HL-60 (cell line): Measurements from ENCODE around the gene SECISBP2.

Source experiments
- DNase-seq, 2 experiments: peaks; one replicate each; pipeline ENCODE4 v3.0.0-alpha.2; 2010 to 2020; ENCODE audit warnings: low read depth in 1 of 2, low spot score in 1 of 2
- H3K27ac ChIP-seq: fragments of 250-450 bp; sonication (Bioruptor Pico); replicated peaks from 2 replicates; pipeline ENCODE4 v1.5.1; 2020; ENCODE audit warnings: mild to moderate bottlenecking, moderate library complexity
- H3K27me3 ChIP-seq: fragments of 250-450 bp; sonication (Bioruptor Pico); 2 replicates; pipeline ENCODE4 v1.5.1; 2021; ENCODE audit warnings: mild to moderate bottlenecking, moderate library complexity; ENCODE audit not compliant: insufficient read depth, poor library complexity, severe bottlenecking
- H3K4me3 ChIP-seq: replicated peaks from 2 replicates; pipeline ENCODE4 v1.5.1; 2011; ENCODE audit warnings: mild to moderate bottlenecking, control low read depth, low read length; ENCODE audit not compliant: insufficient read depth
- GABPA ChIP-seq: IDR thresholded peaks from 2 replicates; pipeline ENCODE4 v1.6.1; 2012; ENCODE audit warnings: low read depth
- POLR2AphosphoS5 ChIP-seq: IDR thresholded peaks from 2 replicates; pipeline ENCODE4 v1.6.1; 2012; ENCODE audit warnings: low read depth
- SPI1 ChIP-seq: IDR thresholded peaks from 2 replicates; pipeline ENCODE4 v1.6.1; 2012; ENCODE audit warnings: low read depth, mild to moderate bottlenecking, borderline replicate concordance
- TF ChIP-seq, protein P1 (sequence below): IDR thresholded peaks from one replicate; pipeline ENCODE4 v1.5.1; 2011; ENCODE audit warnings: low read length, control low read depth, inconsistent platforms; ENCODE audit not compliant: insufficient read depth
- TF ChIP-seq, protein P2 (sequence below): IDR thresholded peaks from 2 replicates; pipeline ENCODE4 v1.6.1; 2012; ENCODE audit warnings: low read depth; ENCODE audit not compliant: insufficient replicate concordance

The SECISBP2 gene

DNA sequence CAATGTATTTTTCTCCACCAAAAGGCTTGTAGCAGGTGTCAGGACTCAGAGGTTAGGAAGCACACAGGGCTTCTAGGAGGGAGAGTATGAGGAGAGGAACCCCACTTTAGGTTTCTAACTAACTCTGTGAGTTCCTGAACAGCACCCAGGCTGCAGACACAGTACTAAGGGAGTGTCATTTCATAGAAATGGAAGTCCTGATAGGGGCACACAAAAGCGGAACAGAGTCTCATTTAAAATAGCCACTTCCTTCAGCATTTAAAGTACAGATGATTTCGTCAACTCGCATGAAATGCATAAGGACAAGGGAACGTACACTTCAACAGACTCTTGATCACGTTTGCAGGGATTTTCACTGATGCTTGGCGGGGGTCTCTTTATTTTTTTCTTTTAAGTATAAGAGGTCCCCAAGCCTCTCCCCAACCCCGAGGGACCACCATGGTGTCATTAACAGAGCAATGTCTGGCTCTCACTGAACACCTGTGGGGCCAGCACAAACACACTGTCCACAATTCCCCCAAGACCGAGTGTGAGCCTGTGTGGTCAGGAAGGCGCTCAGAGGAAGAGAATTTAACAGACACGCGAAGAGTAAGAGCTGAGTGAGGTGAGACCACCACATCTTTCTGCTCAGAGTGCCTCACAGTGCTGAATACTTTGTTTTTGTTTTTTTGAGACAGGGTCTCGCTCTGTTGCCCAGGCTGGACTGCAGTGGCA, 82.3 kb downstream of the SECISBP2 start:
- peak; percentile 50 to 83 for DNase-seq
- Histone ChIP-seq H3K27ac (peak overlapping the region; percentile 63), H3K27me3 (no peaks in the 10 kb centered on the region), H3K4me3 (no peak overlapping the region)
- TF ChIP-seq GABPA (no peak), POLR2AphosphoS5 (no peak), SPI1 (peak; percentile 98)
- TF ChIP-seq, protein P1, sequence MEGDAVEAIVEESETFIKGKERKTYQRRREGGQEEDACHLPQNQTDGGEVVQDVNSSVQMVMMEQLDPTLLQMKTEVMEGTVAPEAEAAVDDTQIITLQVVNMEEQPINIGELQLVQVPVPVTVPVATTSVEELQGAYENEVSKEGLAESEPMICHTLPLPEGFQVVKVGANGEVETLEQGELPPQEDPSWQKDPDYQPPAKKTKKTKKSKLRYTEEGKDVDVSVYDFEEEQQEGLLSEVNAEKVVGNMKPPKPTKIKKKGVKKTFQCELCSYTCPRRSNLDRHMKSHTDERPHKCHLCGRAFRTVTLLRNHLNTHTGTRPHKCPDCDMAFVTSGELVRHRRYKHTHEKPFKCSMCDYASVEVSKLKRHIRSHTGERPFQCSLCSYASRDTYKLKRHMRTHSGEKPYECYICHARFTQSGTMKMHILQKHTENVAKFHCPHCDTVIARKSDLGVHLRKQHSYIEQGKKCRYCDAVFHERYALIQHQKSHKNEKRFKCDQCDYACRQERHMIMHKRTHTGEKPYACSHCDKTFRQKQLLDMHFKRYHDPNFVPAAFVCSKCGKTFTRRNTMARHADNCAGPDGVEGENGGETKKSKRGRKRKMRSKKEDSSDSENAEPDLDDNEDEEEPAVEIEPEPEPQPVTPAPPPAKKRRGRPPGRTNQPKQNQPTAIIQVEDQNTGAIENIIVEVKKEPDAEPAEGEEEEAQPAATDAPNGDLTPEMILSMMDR: no peak

DNA sequence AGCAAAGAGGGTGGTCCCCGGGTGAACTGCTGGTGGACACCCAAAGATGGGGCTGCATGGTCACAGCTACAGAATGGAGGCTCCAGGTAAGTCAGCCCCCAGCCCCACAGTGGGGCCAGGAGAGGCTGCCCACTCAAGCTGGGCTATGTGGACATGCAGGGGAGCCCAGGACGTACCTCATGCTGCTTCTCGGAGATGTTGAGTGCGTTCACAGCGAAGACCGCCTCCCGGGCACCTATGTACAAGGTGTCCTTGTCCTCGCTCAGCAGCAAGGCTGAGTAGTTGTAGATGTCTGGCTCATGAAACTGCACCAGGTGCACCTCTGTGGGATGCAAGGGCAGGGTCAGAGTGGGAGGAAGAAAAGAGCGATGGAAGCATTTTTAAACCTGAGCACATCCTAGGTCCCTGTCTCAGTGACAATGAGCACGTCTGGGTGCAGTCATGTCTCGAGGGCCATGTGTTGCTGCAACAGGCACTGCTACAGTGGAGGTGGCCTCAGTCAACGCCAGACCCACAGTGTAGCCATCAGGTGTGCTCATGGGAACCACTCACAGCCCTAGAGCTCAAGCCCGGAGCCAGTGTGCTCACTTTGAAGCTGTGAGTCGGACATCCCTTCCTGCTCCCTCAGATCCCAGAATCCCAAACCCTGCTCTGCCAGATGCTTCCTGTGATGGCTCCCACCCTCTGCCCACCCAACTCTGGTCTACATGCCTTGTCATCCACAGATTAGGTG, 84.6 kb downstream of the SECISBP2 start:
- no peaks in the 10 kb centered on the region for H3K27me3 ChIP-seq
- DNase-seq: no peak
- H3K27ac ChIP-seq: no peak overlapping the region
- TF ChIP-seq SPI1 (no peak), POLR2AphosphoS5 (no peak), GABPA (no peak)
- TF ChIP-seq, protein P1: no peak
- TF ChIP-seq, protein P2, sequence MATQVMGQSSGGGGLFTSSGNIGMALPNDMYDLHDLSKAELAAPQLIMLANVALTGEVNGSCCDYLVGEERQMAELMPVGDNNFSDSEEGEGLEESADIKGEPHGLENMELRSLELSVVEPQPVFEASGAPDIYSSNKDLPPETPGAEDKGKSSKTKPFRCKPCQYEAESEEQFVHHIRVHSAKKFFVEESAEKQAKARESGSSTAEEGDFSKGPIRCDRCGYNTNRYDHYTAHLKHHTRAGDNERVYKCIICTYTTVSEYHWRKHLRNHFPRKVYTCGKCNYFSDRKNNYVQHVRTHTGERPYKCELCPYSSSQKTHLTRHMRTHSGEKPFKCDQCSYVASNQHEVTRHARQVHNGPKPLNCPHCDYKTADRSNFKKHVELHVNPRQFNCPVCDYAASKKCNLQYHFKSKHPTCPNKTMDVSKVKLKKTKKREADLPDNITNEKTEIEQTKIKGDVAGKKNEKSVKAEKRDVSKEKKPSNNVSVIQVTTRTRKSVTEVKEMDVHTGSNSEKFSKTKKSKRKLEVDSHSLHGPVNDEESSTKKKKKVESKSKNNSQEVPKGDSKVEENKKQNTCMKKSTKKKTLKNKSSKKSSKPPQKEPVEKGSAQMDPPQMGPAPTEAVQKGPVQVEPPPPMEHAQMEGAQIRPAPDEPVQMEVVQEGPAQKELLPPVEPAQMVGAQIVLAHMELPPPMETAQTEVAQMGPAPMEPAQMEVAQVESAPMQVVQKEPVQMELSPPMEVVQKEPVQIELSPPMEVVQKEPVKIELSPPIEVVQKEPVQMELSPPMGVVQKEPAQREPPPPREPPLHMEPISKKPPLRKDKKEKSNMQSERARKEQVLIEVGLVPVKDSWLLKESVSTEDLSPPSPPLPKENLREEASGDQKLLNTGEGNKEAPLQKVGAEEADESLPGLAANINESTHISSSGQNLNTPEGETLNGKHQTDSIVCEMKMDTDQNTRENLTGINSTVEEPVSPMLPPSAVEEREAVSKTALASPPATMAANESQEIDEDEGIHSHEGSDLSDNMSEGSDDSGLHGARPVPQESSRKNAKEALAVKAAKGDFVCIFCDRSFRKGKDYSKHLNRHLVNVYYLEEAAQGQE: no peak
- no peak overlapping the region for H3K4me3 ChIP-seq

DNA sequence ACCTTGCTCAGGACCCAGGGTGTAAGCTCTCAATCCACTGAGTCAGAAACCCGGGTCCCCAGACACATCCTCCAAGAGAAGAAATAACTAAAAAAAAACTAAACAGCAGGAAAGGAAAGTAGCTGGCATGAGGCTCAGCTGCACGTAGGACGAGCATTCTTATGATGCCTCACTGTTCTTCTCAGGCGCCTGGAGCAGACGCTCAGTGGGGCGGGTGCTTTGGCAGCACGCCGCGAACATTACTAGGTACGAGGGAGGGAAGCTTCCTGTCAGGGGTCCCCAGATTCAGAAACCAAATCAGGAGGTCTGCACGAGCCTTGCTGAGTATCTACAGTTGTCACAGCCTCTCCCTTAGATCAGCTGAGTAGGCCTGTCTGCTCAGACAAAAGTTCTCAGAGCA, 85.8 kb downstream of the SECISBP2 start:
- Histone ChIP-seq H3K27ac (no peak overlapping the region), H3K4me3 (no peak overlapping the region), H3K27me3 (no peaks in the 10 kb centered on the region)
- TF ChIP-seq POLR2AphosphoS5 (no peak), GABPA (no peak), SPI1 (no peak)
- TF ChIP-seq, protein P1: no peak
- TF ChIP-seq, protein P2: no peak
- DNase-seq: no peak
